NCI-H1092 treated with DMSO at 0.1 percent for 48 hours (cell line): ENCODE results near the gene NBPF15.
"Not testable (repeated sequence)": the region's sequence is repeated elsewhere in the genome, so short reads cannot be mapped to it uniquely, and the experiment has no call there.

Source experiments
- DNase-seq: peaks from one replicate; lab custom pipeline; 2025; lab: John Stamatoyannopoulos, UW

The NBPF15 gene

GRCh38 chr1:144461136-144461759, at the start of gene NBPF15:
Gene NBPF15 (minus strand): TSS chr1:144461669. CDS start chr1:144440003, 21,666 bp downstream.
- peak; percentile 49 for DNase-seq

GRCh38 chr1:144496429-144496828, 35.0 kb upstream of the NBPF15 start:
- not testable (repeated sequence) for DNase-seq

GRCh38 chr1:144494130-144494529, 32.7 kb upstream of the NBPF15 start:
- DNase-seq, result not testable (repeated sequence)

- not testable (repeated sequence) for DNase-seq
These were observed 28.9 kb upstream of the NBPF15 start for GRCh38 chr1:144490394-144490793.

GRCh38 chr1:144487002-144487401, 25.5 kb upstream of the NBPF15 start:
- DNase-seq, result not testable (repeated sequence)

- DNase-seq, result not testable (repeated sequence)
These were observed 23.9 kb upstream of the NBPF15 start for GRCh38 chr1:144485048-144485993.

GRCh38 chr1:144473897-144474296, 12.4 kb upstream of the NBPF15 start:
- not testable (repeated sequence) for DNase-seq

- DNase-seq, result not testable (repeated sequence)
These were observed 10.0 kb upstream of the NBPF15 start for GRCh38 chr1:144471434-144471833.

- not testable (repeated sequence) for DNase-seq
These were observed 309 bp upstream of the NBPF15 start for GRCh38 chr1:144461778-144462177.

- DNase-seq, result not testable (repeated sequence)
These were observed 783 bp downstream of the NBPF15 start for GRCh38 chr1:144460686-144461085.

- DNase-seq, result not testable (repeated sequence)
These were observed 19.1 kb downstream of the NBPF15 start for GRCh38 chr1:144442402-144442801.

GRCh38 chr1:144439737-144440136, 21.7 kb downstream of the NBPF15 start:
- DNase-seq, result not testable (repeated sequence)

- peak; percentile 48 for DNase-seq
These were observed 42.4 kb downstream of the NBPF15 start for GRCh38 chr1:144418891-144419694.

GRCh38 chr1:144413404-144414118, 47.9 kb downstream of the NBPF15 start:
- not testable (repeated sequence) for DNase-seq

GRCh38 chr1:144412491-144413403, 48.7 kb downstream of the NBPF15 start:
- peak; percentile 97 for DNase-seq

- DNase-seq, result peak; percentile 85
These were observed 49.4 kb downstream of the NBPF15 start for GRCh38 chr1:144412068-144412471.

GRCh38 chr1:144402807-144403206, 58.7 kb downstream of the NBPF15 start:
- DNase-seq, result not testable (repeated sequence)

- DNase-seq, result not testable (repeated sequence)
These were observed 89.8 kb downstream of the NBPF15 start for GRCh38 chr1:144371651-144372050.
